GM21786 (cell line): Measurements from ENCODE around the gene GABRB1.

Experiments
- ATAC-seq: cut with Tn5 transposase; IDR thresholded peaks from one replicate; pipeline ENCODE4 v1.9.1; 2021; ENCODE audit not compliant: unreplicated experiment

The GABRB1 gene

DNA sequence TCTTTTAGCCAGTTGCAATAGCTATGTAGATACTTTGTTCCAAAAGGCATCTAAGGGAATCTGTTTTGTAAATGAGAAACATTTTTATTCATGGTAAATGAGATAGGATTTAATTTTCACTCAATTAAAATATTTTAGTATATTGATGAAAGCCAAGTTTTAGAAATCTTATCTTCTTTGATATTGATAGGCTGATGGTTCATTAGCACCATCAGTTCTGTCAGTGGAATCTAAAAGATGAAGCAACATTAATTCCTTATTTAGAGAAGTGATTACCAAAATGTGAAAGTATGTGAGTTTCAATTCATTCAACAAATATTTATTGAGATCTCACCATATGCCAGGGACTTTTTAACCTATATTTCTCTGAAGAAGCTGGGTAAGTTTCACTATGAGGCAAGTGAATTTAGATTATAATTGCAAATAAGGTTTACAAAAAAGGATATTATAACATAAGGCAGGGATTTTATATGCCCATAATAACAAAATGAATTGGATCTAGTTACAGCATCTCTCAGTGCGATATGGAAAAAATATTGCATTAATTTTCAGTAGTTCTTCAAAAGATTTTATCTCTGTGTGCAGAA lies 79.3 kb downstream of the GABRB1 start:
- no peak for ATAC-seq

- no peak for ATAC-seq
These were observed 87.0 kb downstream of the GABRB1 start for GRCh38 chr4:47118192-47118929.

DNA sequence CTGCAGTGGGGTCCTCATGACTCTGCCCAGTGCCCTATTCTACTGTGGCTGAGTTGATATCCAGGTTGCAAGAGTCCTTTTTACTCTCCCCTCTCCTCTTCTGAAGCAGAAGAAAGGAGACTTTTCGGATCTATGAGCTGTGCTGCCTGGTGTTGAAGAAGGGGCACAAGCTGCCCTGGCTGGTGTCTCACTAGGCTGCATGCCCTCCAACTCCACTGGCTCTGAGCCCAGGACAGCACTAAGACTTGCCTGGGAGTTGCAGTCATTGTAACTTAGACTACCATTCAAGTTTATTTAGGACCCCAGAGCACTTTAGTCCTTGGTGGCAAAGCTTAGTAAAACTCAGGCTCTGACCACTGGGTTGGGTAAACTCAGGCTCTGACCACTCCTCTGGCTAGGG lies 89.4 kb downstream of the GABRB1 start:
- ATAC-seq = no peak

GRCh38 chr4:47122592-47123291 lies 91.4 kb downstream of the GABRB1 start:
- peak; percentile 92 for ATAC-seq

DNA sequence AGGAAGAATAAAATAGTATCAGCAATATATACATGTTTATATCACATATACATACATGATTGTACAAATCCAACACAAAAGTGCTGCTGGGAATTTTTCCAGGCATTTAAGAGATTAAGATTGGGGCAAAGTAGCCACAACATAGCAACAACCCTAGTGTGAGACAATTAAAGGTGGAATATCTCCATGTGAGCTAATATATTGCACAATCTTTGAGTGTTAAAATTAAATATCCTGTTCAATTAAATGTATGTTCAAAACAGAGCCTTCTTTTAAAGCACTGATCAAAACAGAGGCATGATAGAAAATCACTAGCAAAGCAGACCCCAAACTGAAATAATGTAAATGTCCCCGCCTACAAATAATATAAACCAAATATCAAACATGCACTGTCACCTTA lies 97.6 kb downstream of the GABRB1 start:
- no peak for ATAC-seq

DNA sequence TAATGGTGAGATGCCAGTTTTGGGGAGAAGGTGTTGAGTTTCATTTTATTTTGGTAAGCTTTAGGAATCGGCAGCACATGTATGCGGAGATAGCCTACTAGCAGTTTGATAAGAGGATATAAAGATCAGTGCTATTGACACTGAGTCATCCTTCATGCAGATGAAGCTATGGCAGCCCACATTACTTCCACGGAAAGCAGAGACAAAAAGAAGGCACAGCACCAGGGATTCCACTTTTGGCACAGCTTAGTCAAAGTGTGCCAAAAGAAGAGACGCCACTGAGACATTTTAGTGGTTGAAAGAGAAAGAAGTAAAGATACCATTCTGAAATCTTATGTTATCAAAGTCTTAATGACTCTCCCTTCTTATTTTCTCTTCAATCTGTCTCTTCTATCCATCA lies 103.8 kb downstream of the GABRB1 start:
- no peak for ATAC-seq

- ATAC-seq = no peak
These were observed 111.9 kb downstream of the GABRB1 start for GRCh38 chr4:47143261-47143660.

DNA sequence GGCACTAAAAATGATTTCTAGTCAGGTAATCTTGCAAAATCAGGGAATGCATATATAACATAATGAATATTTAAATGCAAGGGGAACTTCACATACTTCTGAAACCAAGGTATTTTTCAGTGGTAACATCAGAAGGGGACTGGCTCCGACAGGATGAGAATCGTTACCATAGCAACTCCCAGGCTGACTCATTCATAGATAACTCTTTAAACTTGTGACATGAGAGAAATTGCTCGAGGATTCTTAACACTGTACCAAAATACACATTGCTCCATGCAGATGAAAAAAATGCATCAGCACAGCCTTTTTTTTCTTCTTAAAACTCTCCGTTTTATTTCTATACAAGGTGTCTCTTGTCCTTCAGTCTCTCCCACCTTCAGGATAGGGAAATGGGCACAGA lies 114.3 kb downstream of the GABRB1 start:
- ATAC-seq = peak; percentile 98

- ATAC-seq = no peak
These were observed 123.5 kb downstream of the GABRB1 start for GRCh38 chr4:47154816-47155370.

DNA sequence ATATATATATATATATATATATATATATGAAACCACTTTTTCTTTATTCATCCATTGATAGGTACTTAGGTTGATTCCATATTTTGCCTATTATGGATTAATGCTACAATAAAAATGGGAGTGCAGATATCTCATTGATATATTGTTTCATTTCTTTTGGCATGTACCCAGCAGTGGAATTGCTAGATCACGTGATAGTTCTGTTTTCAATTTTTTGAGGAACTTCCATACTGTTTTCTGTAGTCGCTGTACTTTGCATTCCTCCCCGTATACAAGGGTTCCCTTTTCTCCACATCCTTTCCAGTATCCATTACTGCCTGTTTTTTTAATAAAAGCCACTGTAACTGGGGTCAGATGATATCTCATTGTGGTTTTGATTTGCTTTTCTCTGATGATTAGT lies 124.6 kb downstream of the GABRB1 start:
- ATAC-seq = no peak

- ATAC-seq = no peak
These were observed 128.7 kb downstream of the GABRB1 start for GRCh38 chr4:47160095-47160494.

- ATAC-seq = no peak
These were observed 136.0 kb downstream of the GABRB1 start for GRCh38 chr4:47167081-47168035.

- no peak for ATAC-seq
These were observed 152.7 kb downstream of the GABRB1 start for GRCh38 chr4:47184083-47184482.

GRCh38 chr4:47185761-47186160 lies 154.4 kb downstream of the GABRB1 start:
- ATAC-seq = no peak

DNA sequence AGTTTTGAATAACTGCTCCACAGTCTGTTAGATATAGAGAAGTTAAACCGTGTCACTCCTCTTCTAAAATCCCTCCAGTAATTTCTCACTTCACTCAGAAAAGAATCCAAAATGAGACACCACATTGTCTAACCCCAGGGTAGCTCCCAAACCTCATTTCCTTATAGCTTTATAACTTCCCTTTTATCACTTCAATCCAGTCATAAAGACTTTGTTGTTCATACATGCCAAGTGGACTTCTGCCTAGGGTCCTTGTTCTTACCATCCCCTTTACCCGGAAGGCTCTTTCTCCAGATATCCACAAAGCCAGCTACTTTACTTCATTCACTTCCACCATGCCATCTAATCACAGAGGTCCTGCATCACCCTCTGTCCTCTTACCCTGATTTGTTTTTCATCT lies 156.2 kb downstream of the GABRB1 start:
- ATAC-seq = no peak

DNA sequence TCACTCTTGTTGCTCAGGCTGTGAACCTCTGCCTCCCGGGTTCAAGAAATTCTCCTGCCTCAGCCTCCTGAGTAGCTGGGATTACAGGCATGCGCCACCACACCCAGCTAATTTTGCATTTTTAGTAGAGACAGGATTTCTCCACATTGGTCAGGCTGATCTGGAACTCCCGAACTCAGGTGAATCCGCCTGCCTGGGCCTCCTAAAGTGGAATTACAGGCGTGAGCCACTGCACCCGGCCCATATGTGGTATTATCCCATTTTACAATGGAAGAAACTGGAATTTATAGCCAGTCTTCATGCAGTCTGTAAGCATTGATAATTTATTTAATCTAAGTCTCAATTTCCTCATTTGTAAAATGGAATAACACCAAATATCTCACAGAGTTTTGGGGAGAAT lies 161.8 kb downstream of the GABRB1 start:
- no peak for ATAC-seq

GRCh38 chr4:47194036-47194737 lies 162.8 kb downstream of the GABRB1 start:
- ATAC-seq = no peak

DNA sequence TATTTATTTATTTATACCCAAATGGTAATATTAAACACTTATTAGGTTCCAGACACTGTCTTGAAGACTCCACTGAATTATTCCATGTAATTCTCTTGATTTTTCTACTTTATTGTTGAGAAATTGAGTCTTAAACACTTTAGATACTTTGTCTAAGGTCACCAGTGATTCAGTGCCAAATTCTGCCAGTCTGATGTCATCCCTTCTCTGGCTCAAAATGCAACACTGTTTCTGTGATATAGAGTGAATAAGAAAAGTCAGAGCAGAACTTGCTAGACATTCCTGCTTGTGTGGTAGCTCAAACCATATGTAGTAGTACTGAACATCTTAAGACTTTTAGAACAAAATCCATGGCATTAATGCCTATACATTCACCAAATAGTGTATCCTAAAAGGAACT lies 164.3 kb downstream of the GABRB1 start:
- no peak for ATAC-seq

GRCh38 chr4:47198791-47199190 lies 167.4 kb downstream of the GABRB1 start:
- ATAC-seq = no peak

GRCh38 chr4:47203593-47203992 lies 172.2 kb downstream of the GABRB1 start:
- no peak for ATAC-seq
